Skeletal muscle tissue (tissue), 4 donors: ENCODE data around the gene GSG1L. TPM values are rescaled to one million over a fixed set of nuclear protein-coding genes. Genes with fewer than 3 reads are reported as not detected.

ENCODE experiments used
- H3K27ac ChIP-seq: one replicate; pipeline ENCODE4 v1.7.0; 2013; ENCODE audit warnings: mild to moderate bottlenecking, low read depth, low read length, inconsistent platforms
- H3K27me3 ChIP-seq, 3 donors: one replicate each; pipeline ENCODE4 v1.7.0; 2013; ENCODE audit warnings: low read length in 3 of 3; ENCODE audit not compliant: control insufficient read depth in 3 of 3, insufficient read depth in 3 of 3
- H3K36me3 ChIP-seq, 3 donors: one replicate each; pipeline ENCODE4 v1.7.0; 2013; ENCODE audit warnings: low read length in 3 of 3; ENCODE audit not compliant: control insufficient read depth in 3 of 3, insufficient read depth in 3 of 3
- H3K4me1 ChIP-seq, 3 donors: one replicate each; pipeline ENCODE4 v1.7.0; 2013; ENCODE audit warnings: low read length in 3 of 3, mild to moderate bottlenecking in 3 of 3; ENCODE audit not compliant: control insufficient read depth in 3 of 3, insufficient read depth in 3 of 3
- H3K4me3 ChIP-seq, 3 donors: one replicate each; pipeline ENCODE4 v1.7.0; 2013; ENCODE audit warnings: low read length in 3 of 3
- H3K9ac ChIP-seq, 3 donors: one replicate each; pipeline ENCODE4 v1.7.0; 2013; ENCODE audit warnings: low read length in 3 of 3, mild to moderate bottlenecking in 3 of 3, moderate library complexity in 2 of 3, low read depth in 1 of 3
- H3K9me3 ChIP-seq, 3 donors: one replicate each; pipeline ENCODE4 v1.7.0; 2013; ENCODE audit warnings: low read length in 3 of 3; ENCODE audit not compliant: control insufficient read depth in 3 of 3
- total RNA-seq: library from RNA; depleted of rRNA; stranded (reverse); fragments of >200 nt; gene quantifications from one replicate; pipeline ENCODE4 v1.2.3, GENCODE V29; 2014
- donor health status: Osteomylitis.

Gene GSG1L
- total RNA-seq, 1 donor from 2014 or later, result 2.1 TPM

- no peaks in the 10 kb centered on the region for H3K4me1 ChIP-seq
Measured at GRCh38 chr16:27903046-27903655, 160.4 kb downstream of the GSG1L start.

DNA sequence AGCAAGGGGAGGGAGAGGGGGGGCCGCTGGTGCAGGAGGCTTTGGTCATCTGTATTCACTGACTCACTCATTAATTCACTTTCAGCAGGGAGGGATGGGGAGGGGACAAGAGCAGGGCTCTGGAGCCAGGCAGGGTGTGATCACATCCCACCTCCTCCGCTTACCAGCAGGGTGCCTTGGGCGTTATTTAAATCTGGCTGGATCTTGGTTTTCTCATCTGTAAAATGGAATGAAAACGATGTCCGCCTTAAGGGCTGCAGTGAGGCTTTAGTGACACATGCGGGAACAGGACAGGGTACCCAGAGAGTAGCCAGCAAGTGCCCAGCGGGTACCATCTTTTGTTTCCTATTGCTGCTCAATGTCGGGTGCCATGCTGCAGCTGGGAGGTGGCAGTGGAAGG lies 161.0 kb downstream of the GSG1L start:
- Histone ChIP-seq H3K36me3 (no peaks in the 10 kb centered on the region), H3K9ac (no peak overlapping the region), H3K4me3 (no peak overlapping the region), H3K27me3 (peaks cover 0 to 17% (median 16%) of the 10 kb centered on the region in 3 donors), H3K9me3 (no peaks in the 10 kb centered on the region), H3K27ac (no peak overlapping the region), H3K4me1 (no peaks in the 10 kb centered on the region)

More at GRCh38 chr16:27903046-27903655, 160.4 kb downstream of the GSG1L start:
- peaks cover 0 to 3% (median 0%) of the 10 kb centered on the region in 3 donors for H3K9me3 ChIP-seq
- no peak overlapping the region for H3K9ac ChIP-seq
- no peaks in the 10 kb centered on the region for H3K36me3 ChIP-seq
- no peak overlapping the region for H3K4me3 ChIP-seq
- no peak overlapping the region for H3K27ac ChIP-seq
- H3K27me3 ChIP-seq, result peaks cover 0 to 17% (median 16%) of the 10 kb centered on the region in 3 donors

- Histone ChIP-seq H3K27me3 (peaks cover 0 to 17% (median 16%) of the 10 kb centered on the region in 3 donors), H3K36me3 (no peaks in the 10 kb centered on the region), H3K4me3 (no peak overlapping the region), H3K9me3 (no peaks in the 10 kb centered on the region), H3K4me1 (no peaks in the 10 kb centered on the region), H3K9ac (no peak overlapping the region), H3K27ac (no peak overlapping the region)
Measured at GRCh38 chr16:27901956-27902355, 161.6 kb downstream of the GSG1L start.

DNA sequence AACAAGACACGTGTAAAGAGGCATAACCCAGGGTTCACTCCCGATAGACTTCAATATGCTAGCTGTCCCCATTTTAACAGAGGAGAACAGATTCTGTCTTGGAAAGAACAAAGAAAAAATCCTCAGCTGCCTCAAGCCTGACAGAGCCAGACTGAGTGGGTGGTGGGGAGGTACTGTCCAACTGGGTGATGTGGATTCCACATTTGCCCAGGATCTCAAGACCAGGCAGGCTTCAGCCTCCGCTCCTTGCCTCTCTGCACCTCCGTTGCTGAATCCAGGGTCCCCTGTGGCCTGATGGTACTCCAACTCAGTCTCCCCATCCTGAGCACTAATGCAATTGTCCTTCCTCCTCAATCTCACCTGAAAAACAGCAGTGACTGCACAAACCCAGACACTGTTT lies 163.8 kb downstream of the GSG1L start:
- Histone ChIP-seq H3K4me1 (no peaks in the 10 kb centered on the region), H3K27me3 (peaks cover 4 to 29% (median 25%) of the 10 kb centered on the region in 3 donors), H3K9ac (no peak overlapping the region), H3K4me3 (no peak overlapping the region), H3K9me3 (no peaks in the 10 kb centered on the region), H3K36me3 (no peaks in the 10 kb centered on the region), H3K27ac (no peak overlapping the region)

- Histone ChIP-seq H3K4me3 (no peak overlapping the region), H3K9ac (no peak overlapping the region), H3K27me3 (peaks cover 12 to 26% (median 25%) of the 10 kb centered on the region in 3 donors), H3K9me3 (no peaks in the 10 kb centered on the region), H3K27ac (no peak overlapping the region), H3K4me1 (no peaks in the 10 kb centered on the region), H3K36me3 (no peaks in the 10 kb centered on the region)
Measured at GRCh38 chr16:27894386-27894785, 169.1 kb downstream of the GSG1L start.

GRCh38 chr16:27892879-27893278 lies 170.6 kb downstream of the GSG1L start:
- H3K27ac ChIP-seq, result no peak overlapping the region
- H3K4me3 ChIP-seq, result no peak overlapping the region
- no peaks in the 10 kb centered on the region for H3K36me3 ChIP-seq
- H3K4me1 ChIP-seq, result no peaks in the 10 kb centered on the region
- no peaks in the 10 kb centered on the region for H3K9me3 ChIP-seq
- peaks cover 14 to 28% (median 23%) of the 10 kb centered on the region in 3 donors for H3K27me3 ChIP-seq
- no peak overlapping the region for H3K9ac ChIP-seq

GRCh38 chr16:27890866-27891265 lies 172.6 kb downstream of the GSG1L start:
- Histone ChIP-seq H3K27ac (no peak overlapping the region), H3K9me3 (no peaks in the 10 kb centered on the region), H3K9ac (no peak overlapping the region), H3K27me3 (peaks cover 15 to 23% (median 22%) of the 10 kb centered on the region in 3 donors), H3K36me3 (no peaks in the 10 kb centered on the region), H3K4me3 (no peak overlapping the region), H3K4me1 (no peaks in the 10 kb centered on the region)

- Histone ChIP-seq H3K4me3 (no peak overlapping the region), H3K27me3 (peaks cover 13 to 19% (median 16%) of the 10 kb centered on the region in 3 donors), H3K36me3 (no peaks in the 10 kb centered on the region), H3K4me1 (no peaks in the 10 kb centered on the region), H3K9ac (no peak overlapping the region), H3K27ac (no peak overlapping the region), H3K9me3 (no peaks in the 10 kb centered on the region)
Measured at GRCh38 chr16:27890006-27890405, 173.5 kb downstream of the GSG1L start.

DNA sequence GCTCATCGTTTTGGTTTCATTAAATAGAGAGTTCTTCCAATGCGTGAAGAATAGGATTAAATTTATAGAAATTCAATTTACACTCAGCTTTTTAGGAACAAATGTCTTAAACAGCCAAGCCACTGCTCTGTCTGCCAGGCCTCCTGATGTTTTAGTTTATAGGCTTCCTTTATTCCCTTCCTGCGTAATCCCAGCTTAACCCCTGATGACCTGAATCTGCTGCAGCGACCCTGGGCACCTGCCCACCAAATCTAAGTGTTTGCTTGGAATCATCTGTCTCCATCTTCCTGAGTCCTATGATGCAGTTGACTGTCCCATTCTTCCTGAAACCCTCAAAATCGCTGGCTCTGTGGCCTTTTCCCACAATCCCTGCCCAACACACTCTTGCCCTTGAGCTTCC lies 179.9 kb downstream of the GSG1L start:
- Histone ChIP-seq H3K9ac (no peak overlapping the region), H3K4me1 (no peaks in the 10 kb centered on the region), H3K27ac (no peak overlapping the region), H3K4me3 (no peak overlapping the region), H3K27me3 (peaks cover 0 to 4% (median 3%) of the 10 kb centered on the region in 3 donors), H3K9me3 (no peaks in the 10 kb centered on the region), H3K36me3 (no peaks in the 10 kb centered on the region)

GRCh38 chr16:27880287-27880686 lies 183.2 kb downstream of the GSG1L start:
- H3K27ac ChIP-seq, result no peak overlapping the region
- peaks cover 0 to under 1% (median 0%) of the 10 kb centered on the region in 3 donors for H3K9me3 ChIP-seq
- no peaks in the 10 kb centered on the region for H3K4me1 ChIP-seq
- no peaks in the 10 kb centered on the region for H3K36me3 ChIP-seq
- no peak overlapping the region for H3K9ac ChIP-seq
- H3K27me3 ChIP-seq, result peaks cover 0 to 4% (median 0%) of the 10 kb centered on the region in 3 donors
- no peak overlapping the region for H3K4me3 ChIP-seq
